AG04450 (cell line): ENCODE results near the gene MRPL52. TPM values are rescaled to one million over a fixed set of nuclear protein-coding genes. Genes with fewer than 3 reads are reported as not detected.

Experiments used
- CTCF ChIA-PET: fragments of 300-600, 350-600 bp; formaldehyde crosslinking; extraction: SDS; loops from one replicate; lab custom pipeline; 2022; ENCODE audit warnings: antibody characterized with exemption, inconsistent platforms; lab: Charles Lee
- POLR2A ChIA-PET: fragments of 350-600 bp; formaldehyde crosslinking; extraction: SDS; loops from one replicate; lab custom pipeline; 2021; ENCODE audit warnings: antibody characterized with exemption, inconsistent platforms; lab: Yijun Ruan, JAX
- DNase-seq: peaks from one replicate; pipeline ENCODE4 v3.0.0-alpha.2; 2011; ENCODE audit warnings: low read depth, low spot score
- H3K27ac ChIP-seq: one replicate; pipeline ENCODE4 v1.5.1; 2012; ENCODE audit warnings: low read depth, low read length, control low read depth
- H3K27me3 ChIP-seq: one replicate; pipeline ENCODE4 v1.6.0; 2012; ENCODE audit warnings: low read length; ENCODE audit not compliant: control insufficient read depth, insufficient read depth
- H3K4me3 ChIP-seq: 2 replicates; pipeline ENCODE4 v1.5.1; 2011; ENCODE audit warnings: mild to moderate bottlenecking, low read depth, low read length, control low read depth
- H3K9me3 ChIP-seq: 2 replicates; pipeline ENCODE4 v1.5.1; 2012; ENCODE audit warnings: low read length; ENCODE audit not compliant: control insufficient read depth, insufficient read depth
- polyA plus RNA-seq: library from polyadenylated mRNA; depleted of rRNA; stranded (reverse); fragments of >200 nt; gene quantifications from 2 replicates; pipeline ENCODE4 v1.2.3, GENCODE V29; 2011
- TF ChIP-seq, protein P1 (sequence below): IDR thresholded peaks from 2 replicates; pipeline ENCODE4 v1.5.1; 2011; ENCODE audit warnings: low read depth, low read length, control low read depth, inconsistent platforms

MRPL52 gene
- polyA plus RNA-seq, 1 experiment = 78.1 TPM

DNA sequence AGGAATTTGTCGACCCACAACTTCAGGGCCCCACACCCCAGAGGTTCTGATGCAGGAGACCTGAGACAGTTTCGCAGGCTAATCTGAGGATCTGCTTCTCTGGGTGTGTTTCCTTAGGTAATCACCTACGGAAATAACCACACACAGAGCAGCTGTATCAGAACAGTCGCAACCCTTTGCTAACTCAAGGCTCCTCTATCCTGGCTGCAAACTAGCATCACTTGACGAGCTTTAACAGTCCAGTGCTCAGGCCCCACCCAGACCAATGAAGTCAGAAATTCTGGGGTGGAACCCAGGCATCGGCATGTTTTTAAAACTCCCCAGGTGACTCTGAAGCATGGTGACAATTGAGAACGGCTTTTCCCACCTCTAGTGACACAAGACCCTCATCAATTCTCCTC, 35.1 kb upstream of the MRPL52 start:
- Histone ChIP-seq H3K27ac (no peak overlapping the region), H3K27me3 (peaks cover 10% of the 10 kb centered on the region), H3K9me3 (0 out of 2 replicates have a peak, but pooled peaks cover 6% of the 10 kb centered on the region), H3K4me3 (no peak overlapping the region)
- ChIA-PET CTCF (interaction anchor here (1.0 kb wide), 1 partner anchor 29 kb away, joined by 3 read pairs; no protein-coding TSS in a partner anchor), POLR2A (no interaction called here)
- no peak for DNase-seq
- TF ChIP-seq, protein P1, sequence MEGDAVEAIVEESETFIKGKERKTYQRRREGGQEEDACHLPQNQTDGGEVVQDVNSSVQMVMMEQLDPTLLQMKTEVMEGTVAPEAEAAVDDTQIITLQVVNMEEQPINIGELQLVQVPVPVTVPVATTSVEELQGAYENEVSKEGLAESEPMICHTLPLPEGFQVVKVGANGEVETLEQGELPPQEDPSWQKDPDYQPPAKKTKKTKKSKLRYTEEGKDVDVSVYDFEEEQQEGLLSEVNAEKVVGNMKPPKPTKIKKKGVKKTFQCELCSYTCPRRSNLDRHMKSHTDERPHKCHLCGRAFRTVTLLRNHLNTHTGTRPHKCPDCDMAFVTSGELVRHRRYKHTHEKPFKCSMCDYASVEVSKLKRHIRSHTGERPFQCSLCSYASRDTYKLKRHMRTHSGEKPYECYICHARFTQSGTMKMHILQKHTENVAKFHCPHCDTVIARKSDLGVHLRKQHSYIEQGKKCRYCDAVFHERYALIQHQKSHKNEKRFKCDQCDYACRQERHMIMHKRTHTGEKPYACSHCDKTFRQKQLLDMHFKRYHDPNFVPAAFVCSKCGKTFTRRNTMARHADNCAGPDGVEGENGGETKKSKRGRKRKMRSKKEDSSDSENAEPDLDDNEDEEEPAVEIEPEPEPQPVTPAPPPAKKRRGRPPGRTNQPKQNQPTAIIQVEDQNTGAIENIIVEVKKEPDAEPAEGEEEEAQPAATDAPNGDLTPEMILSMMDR = no peak

DNA sequence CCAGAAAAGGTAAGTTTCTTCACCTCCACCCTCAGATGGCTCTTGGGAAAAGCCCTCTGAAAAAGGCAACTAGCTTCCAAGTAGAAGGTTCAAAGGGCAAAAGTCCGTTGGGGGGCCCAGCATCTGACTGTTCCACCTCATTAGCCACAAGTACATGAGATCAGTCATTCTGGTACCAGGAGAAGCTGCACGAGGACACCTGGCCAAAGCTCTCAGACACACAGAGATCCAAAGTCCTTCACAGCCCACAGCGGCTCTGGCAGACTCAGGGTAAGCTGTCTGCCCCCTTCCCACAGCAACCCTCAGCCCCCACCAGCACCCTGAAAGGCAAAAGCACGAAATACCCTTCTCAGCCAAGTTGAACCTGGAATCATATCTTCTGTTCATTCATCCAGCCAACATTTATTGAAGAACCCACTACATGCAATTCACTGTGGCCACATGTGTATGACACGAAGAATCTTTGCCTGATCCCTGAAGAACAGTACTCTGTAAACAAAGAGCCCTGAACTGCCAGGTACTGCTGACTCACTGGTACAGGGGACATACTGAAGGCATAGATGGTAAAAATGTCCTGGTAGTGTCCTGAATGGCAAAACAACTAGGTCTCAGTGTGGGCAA, 33.5 kb upstream of the MRPL52 start:
- DNase-seq = no peak
- TF ChIP-seq, protein P1 = no peak
- Histone ChIP-seq H3K9me3 (0 out of 2 replicates have a peak, but pooled peaks cover 6% of the 10 kb centered on the region), H3K27me3 (peaks cover 10% of the 10 kb centered on the region), H3K4me3 (no peak overlapping the region), H3K27ac (no peak overlapping the region)
- ChIA-PET CTCF (interaction anchor here (0.6 to 0.8 kb wide), 2 partner anchors 27 to 225 kb away, joined by 3 to 4 read pairs; no protein-coding TSS in a partner anchor), POLR2A (no interaction called here)

DNA sequence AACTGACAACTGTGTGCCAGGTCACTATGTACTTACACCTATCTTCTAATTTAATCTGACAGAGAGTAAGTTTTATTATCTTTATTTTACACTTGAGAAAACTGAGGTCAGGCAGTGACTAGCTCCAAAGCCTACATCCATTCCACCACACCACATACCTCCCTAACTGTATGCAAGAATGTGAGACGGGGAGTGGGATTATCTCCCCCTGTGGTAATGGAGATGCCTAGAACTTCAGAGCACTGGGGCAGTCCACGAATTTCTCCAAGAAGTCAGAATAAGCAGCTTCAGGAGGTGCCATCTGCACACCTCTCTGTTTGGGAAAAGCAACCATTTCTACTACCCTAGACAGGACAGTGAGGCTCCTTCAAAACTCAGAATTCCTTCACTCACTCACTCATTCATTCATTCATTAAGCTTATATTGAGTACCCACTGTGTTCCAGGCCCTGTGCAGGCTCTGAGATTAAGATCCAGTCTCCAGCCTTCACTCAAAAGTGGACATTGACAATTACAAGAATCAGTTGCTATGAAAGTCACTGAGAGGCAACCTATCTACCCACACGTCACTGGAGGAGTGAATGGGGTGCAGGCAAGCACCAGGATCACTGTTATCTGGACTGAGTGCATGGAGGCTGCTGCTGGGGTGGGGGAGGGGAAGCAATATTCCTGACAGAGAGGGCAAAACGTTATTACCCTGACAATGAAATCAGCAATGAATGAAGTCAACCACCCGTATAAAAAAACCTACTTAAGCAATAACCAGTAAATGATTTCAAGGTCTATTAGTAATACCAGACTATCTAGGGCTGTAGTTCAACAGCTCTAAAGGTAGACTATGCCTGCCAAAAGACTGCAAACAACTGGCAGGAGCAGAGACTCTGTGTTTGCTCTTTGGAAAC, 32.4 kb upstream of the MRPL52 start:
- POLR2A ChIA-PET = interaction anchor here (0.6 kb wide), 1 partner anchor 18 kb away, joined by 3 read pairs; no protein-coding TSS in a partner anchor
- CTCF ChIA-PET = interaction anchor here (0.8 kb wide), 1 partner anchor 26 kb away, joined by 4 read pairs; no protein-coding TSS in a partner anchor
- H3K9me3 ChIP-seq = 0 out of 2 replicates have a peak, but pooled peaks cover 6% of the 10 kb centered on the region

DNA sequence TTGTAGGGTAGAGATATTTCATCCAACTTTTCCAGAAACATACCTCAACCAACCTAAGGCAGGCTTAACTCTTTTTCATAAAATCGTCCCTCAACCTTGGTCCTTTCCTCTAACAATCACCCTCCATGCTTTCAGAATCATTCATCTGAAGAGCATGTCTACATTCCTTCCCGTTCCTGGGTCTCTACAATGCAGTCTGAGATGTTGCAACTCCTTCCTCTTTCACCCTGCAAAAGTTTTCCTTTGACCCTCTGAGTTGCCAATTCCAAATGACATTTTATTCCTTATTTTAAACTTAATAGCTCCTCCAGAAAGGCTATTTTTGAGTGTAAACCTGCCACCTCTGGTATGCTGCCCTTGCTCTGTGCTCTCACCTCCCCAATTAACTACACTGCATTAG, 31.2 kb upstream of the MRPL52 start:
- no peak overlapping the region for H3K27ac ChIP-seq
- no peak for DNase-seq
- H3K27me3 ChIP-seq = peaks cover 10% of the 10 kb centered on the region
- H3K4me3 ChIP-seq = no peak overlapping the region
- ChIA-PET CTCF (no interaction called here), POLR2A (no interaction called here)
- TF ChIP-seq, protein P1 = no peak
- H3K9me3 ChIP-seq = 0 out of 2 replicates have a peak, but pooled peaks cover 6% of the 10 kb centered on the region

More for the DNA sequence above, 32.4 kb upstream of the MRPL52 start:
- Histone ChIP-seq H3K4me3 (no peak overlapping the region), H3K27ac (no peak overlapping the region), H3K27me3 (peaks cover 10% of the 10 kb centered on the region)
- DNase-seq = no peak
- TF ChIP-seq, protein P1 = no peak
